ENCODE measurements around the gene PYCARD.
"Not testable (repeated sequence)": the region's sequence is repeated elsewhere in the genome, so short reads cannot be mapped to it uniquely, and the experiment has no call there.

The PYCARD gene

GRCh38 chr16:31181102-31181830, 21.3 kb downstream of the PYCARD start:
- H3K27ac ChIP-seq, result peak overlapping the region; percentile 83
- TF ChIP-seq, protein P1, sequence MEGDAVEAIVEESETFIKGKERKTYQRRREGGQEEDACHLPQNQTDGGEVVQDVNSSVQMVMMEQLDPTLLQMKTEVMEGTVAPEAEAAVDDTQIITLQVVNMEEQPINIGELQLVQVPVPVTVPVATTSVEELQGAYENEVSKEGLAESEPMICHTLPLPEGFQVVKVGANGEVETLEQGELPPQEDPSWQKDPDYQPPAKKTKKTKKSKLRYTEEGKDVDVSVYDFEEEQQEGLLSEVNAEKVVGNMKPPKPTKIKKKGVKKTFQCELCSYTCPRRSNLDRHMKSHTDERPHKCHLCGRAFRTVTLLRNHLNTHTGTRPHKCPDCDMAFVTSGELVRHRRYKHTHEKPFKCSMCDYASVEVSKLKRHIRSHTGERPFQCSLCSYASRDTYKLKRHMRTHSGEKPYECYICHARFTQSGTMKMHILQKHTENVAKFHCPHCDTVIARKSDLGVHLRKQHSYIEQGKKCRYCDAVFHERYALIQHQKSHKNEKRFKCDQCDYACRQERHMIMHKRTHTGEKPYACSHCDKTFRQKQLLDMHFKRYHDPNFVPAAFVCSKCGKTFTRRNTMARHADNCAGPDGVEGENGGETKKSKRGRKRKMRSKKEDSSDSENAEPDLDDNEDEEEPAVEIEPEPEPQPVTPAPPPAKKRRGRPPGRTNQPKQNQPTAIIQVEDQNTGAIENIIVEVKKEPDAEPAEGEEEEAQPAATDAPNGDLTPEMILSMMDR (conservative IDR thresholded peaks at IDR 0.05), result no peak

DNA sequence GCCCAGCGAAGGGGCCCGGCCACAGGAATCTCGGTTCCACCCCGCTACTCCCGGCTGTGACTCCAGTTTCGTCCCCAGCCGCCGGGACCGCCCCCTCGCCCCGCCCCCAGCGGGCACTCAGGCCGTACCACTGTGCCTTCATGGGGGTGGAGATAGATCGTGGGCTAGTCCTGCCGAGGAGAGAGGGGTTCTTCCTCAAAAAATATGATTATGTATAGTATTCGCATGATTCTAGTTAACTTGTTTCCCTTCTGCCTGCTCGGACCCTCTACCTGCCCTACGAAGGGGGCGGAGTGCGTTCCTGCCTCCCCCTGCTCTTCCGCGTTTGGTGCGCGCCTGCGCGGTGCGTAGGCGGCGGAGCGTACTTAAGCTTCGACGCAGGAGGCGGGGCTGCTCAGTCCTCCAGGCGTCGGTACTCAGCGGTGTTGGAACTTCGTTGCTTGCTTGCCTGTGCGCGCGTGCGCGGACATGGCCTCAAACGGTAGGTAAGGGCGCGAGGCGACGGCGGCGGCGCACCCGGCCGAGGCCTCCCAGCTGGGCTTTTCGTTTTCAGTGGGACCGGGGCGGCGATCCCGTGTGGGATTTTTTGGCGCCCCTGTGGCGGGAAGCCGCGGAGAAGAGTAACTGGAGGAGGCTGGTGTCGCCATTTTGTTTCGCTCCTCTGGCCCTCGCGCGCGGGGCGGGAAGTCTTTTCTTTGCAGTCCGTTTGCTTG, 22.7 kb downstream of the PYCARD start, which contains the start of gene FUS:
TSS of gene FUS (plus strand) at position 393 of the 713 bp plus-strand sequence. CDS start at position 469, 76 bp downstream.
- TF ChIP-seq, protein P1 (conservative IDR thresholded peaks at IDR 0.05), result no peak
- peak within 1 kb of the TSS; percentile 83 for H3K27ac ChIP-seq

DNA sequence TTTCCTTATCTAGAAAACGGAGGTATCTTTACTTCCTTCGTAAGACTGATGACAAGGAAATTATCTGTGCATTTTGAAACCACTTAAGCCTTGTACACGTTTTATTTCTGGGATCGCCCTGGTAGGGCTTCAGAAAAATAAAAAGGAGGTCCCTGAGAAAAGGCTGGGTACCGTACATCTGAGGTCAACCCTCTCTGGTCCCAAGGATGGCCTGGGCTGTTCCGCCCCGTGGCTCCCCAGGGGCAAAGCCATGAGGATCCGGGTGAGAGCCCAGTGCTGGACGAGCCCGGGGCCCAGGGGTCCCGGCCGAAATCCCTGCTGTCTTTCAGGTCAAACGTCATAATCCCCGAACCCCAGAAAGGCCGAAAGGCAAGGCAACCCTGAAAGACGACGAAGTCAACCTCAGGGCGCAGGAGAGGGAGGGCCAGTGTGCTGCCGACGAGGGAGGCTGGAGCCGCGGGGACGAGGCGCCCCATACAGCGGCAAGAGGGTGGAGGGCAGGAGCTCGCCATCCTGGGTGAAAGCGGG, 23.3 kb downstream of the PYCARD start:
- TF ChIP-seq, protein P1 (conservative IDR thresholded peaks at IDR 0.05), result no peak
- H3K27ac ChIP-seq, result peak overlapping the region; percentile 83

DNA sequence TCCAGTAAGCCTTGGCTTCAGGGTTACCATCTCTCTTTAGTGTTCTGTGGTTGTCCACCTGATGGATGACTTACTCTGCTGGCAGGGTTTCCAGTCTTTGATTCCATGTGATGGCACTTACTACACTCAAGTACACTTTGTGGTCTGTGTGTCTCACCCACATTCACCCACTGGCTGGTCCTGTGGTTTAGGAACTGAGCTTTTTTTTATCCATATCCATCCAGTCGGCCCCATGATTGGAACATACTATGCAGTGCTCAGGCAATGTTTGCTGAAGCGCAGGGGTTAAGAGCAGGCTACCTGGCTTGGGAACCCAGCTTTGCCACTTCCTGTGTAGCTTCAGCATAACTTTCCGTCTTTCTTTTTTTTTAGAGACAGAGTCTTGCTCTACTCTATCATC, 25.4 kb downstream of the PYCARD start:
- TF ChIP-seq, protein P1 (conservative IDR thresholded peaks at IDR 0.05), result no peak
- no peak overlapping the region for H3K27ac ChIP-seq

DNA sequence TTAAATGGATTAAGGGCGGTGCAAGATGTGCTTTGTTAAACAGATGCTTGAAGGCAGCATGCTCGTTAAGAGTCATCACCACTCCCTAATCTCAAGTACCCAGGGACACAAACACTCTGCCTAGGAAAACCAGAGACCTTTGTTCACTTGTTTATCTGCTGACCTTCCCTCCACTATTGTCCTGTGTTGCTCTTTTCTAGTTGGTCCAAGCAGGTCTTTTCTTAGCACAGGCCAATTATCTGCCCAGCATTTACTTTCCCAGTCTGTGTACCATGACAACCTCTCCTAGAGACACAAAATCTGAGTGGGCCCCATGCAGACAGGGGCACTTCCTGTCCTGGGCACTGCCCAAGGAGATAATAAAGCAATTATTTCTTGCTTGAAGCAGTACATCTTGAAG, 32.5 kb downstream of the PYCARD start:
- H3K27ac ChIP-seq, result not testable (repeated sequence)

GRCh38 chr16:31168848-31169247, 33.7 kb downstream of the PYCARD start:
- TF ChIP-seq, protein P1 (conservative IDR thresholded peaks at IDR 0.05), result no peak
- no peak overlapping the region for H3K27ac ChIP-seq

DNA sequence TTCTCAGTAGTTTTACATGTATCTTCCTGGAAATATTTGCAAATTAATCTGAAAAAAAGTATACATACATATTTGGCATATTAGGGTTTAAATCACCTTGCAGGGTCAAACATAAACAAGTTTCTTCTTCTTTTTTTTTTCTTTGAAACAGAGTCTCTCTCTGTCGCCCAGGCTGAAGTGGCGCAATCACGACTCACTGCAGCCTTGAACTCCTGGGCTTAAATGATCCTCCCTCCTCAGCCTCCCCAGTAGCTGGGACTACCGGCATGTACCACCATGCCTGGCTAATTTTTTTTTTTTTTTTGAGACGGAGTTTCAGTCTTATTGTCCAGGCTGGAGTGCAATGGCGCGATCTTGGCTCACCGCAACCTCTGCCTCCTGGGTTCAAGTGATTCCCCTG, 35.2 kb downstream of the PYCARD start:
- TF ChIP-seq, protein P1 (conservative IDR thresholded peaks at IDR 0.05), result no peak

More for the DNA sequence above, 35.2 kb downstream of the PYCARD start:
- H3K27ac ChIP-seq, result no peak overlapping the region

Measured in VCaP (cell line).